Hepatocyte (in vitro differentiated cells): ENCODE results near the gene AQP11.
"Not testable (repeated sequence)": the region's sequence is repeated elsewhere in the genome, so short reads cannot be mapped to it uniquely, and the experiment has no call there.

Experiments
- EZH2 ChIP-seq: fragments of 200-600 bp; sonication (generic); IDR thresholded peaks from 2 replicates; pipeline ENCODE4 v1.6.1; 2016; ENCODE audit warnings: antibody characterized with exemption, mild to moderate bottlenecking, borderline replicate concordance
- EZH2phosphoT487 ChIP-seq: fragments of 200-600 bp; sonication (generic); IDR thresholded peaks from one replicate; pipeline ENCODE4 v1.6.1; 2018; ENCODE audit warnings: antibody characterized with exemption, mild to moderate bottlenecking, low read depth, moderate library complexity; ENCODE audit not compliant: unreplicated experiment, severe bottlenecking
- TF ChIP-seq, protein P1 (sequence below): fragments of 200-600 bp; sonication (generic); IDR thresholded peaks from 2 replicates; pipeline ENCODE4 v1.5.1; 2016; ENCODE audit warnings: antibody characterized with exemption, mild to moderate bottlenecking; ENCODE audit not compliant: poor library complexity

DNA sequence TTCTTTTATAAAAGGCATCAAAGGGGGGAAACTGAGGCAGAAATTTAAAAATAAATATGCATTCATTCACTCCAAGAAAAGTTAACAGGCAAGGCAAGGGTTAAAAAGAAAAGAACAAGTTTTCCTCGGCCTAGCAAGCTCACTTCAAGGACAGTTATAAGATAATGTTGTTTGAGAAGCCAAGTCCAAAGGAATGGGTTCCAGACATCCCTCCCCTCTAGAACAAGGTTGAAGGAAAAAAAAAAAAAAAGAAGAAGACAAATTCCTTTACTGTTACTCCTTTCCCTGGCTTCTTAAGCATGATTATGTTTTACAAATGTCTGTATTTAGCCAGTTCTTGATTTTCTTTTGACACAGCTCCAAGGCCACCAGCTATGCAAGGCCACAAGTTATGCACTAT, 14.3 kb upstream of the AQP11 start:
- TF ChIP-seq, protein P1, sequence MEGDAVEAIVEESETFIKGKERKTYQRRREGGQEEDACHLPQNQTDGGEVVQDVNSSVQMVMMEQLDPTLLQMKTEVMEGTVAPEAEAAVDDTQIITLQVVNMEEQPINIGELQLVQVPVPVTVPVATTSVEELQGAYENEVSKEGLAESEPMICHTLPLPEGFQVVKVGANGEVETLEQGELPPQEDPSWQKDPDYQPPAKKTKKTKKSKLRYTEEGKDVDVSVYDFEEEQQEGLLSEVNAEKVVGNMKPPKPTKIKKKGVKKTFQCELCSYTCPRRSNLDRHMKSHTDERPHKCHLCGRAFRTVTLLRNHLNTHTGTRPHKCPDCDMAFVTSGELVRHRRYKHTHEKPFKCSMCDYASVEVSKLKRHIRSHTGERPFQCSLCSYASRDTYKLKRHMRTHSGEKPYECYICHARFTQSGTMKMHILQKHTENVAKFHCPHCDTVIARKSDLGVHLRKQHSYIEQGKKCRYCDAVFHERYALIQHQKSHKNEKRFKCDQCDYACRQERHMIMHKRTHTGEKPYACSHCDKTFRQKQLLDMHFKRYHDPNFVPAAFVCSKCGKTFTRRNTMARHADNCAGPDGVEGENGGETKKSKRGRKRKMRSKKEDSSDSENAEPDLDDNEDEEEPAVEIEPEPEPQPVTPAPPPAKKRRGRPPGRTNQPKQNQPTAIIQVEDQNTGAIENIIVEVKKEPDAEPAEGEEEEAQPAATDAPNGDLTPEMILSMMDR: not testable (repeated sequence)
- not testable (repeated sequence) for TF ChIP-seq EZH2, EZH2phosphoT487
